HepG2 (cell line): Measurements from ENCODE around the gene LYST. TPM values are rescaled to one million over a fixed set of nuclear protein-coding genes. Genes with fewer than 3 reads are reported as not detected.

ENCODE experiments used
- ARID5B ChIP-seq: IDR thresholded peaks from 2 replicates; pipeline ENCODE4 v1.4.0; 2020; ENCODE audit warnings: mild to moderate bottlenecking, missing genetic modification reagents
- HBP1 ChIP-seq: IDR thresholded peaks from 2 replicates; pipeline ENCODE4 v1.6.1; 2016; ENCODE audit warnings: low read depth, control low read depth
- MAX ChIP-seq: IDR thresholded peaks from 2 replicates; pipeline ENCODE4 v1.6.1; 2012; ENCODE audit warnings: inconsistent platforms
- NFAT5 ChIP-seq: sonication (generic); formaldehyde crosslinking; IDR thresholded peaks from 2 replicates; pipeline ENCODE4 v1.4.0; 2020; ENCODE audit warnings: missing genetic modification reagents
- NFYB ChIP-seq: sonication (generic); formaldehyde crosslinking; IDR thresholded peaks from 2 replicates; pipeline ENCODE4 v1.4.0; 2020; ENCODE audit warnings: missing genetic modification reagents
- PHF8 ChIP-seq: sonication (generic); formaldehyde crosslinking; IDR thresholded peaks from 2 replicates; pipeline ENCODE4 v1.5.0; 2020; ENCODE audit warnings: missing genetic modification reagents
- SAFB2 ChIP-seq: sonication (generic); formaldehyde crosslinking; IDR thresholded peaks from 2 replicates; pipeline ENCODE4 v1.5.1; 2020; ENCODE audit warnings: missing genetic modification reagents, low read depth, mild to moderate bottlenecking, borderline replicate concordance
- SAP130 ChIP-seq: IDR thresholded peaks from 2 replicates; pipeline ENCODE4 v1.6.1; 2016; ENCODE audit warnings: low read depth
- ZNF318 ChIP-seq: sonication (generic); formaldehyde crosslinking; IDR thresholded peaks from 2 replicates; pipeline ENCODE4 v1.4.0; 2020; ENCODE audit warnings: mild to moderate bottlenecking, missing genetic modification reagents
- polyA plus RNA-seq, 8 experiments: library from polyadenylated mRNA; depleted of rRNA in 3 of 8; stranded (reverse) in 7 of 8; unstranded in 1 of 8; fragments of >200 nt; fragmentation: Illumina TruSeq in 4 of 8; extraction: Trizol in 4 of 8; gene quantifications; 2 replicates each; pipeline versions ENCODE4 v1.2.1 to v1.2.3, GENCODE V29; 2011 to 2016; ENCODE audit warnings: low read depth in 4 of 8, missing spikeins in 1 of 8, mixed read lengths in 1 of 8; ENCODE audit not compliant: insufficient read depth in 1 of 8
- total RNA-seq, 5 experiments: library from RNA; depleted of rRNA; stranded (reverse); fragments of >200 nt; fragmentation: Illumina TruSeq; extraction: Trizol; gene quantifications; 2 replicates each; pipeline ENCODE4 v1.2.3, GENCODE V29; 2016; ENCODE audit warnings: low read depth in 1 of 5

The LYST gene
- total and polyA plus RNA-seq, 2 of the 13 experiments (the other 11 are each of a cell fraction or from before 2014, with no cell fraction given), result 0.91 to 2.5 TPM

- TF ChIP-seq ARID5B (0 out of 2 replicates have a peak, but pooled peaks have one; percentile 4), SAFB2 (CRISPR knock-in tag) (no peak), NFYB (CRISPR knock-in tag) (no peak), HBP1 (CRISPR knock-in tag) (0 out of 2 replicates have a peak, but pooled peaks have one; percentile 58), ZNF318 (CRISPR knock-in tag) (no peak), NFAT5 (CRISPR knock-in tag) (no peak), PHF8 (peak; percentile 29; the same call in 1 of the 2 replicates), MAX (peak; percentile 41; the same call in 1 of the 2 replicates), SAP130 (CRISPR knock-in tag) (peak; percentile 87)
Measured at GRCh38 chr1:235648954-235649367, 217.7 kb downstream of the LYST start (continued).
